ENCODE data around the gene TMEM129.

Gene TMEM129

GRCh38 chr4:1711571-1712215 is 9.4 kb downstream of the TMEM129 start:
- Histone ChIP-seq H2AFZ (ENCODE audit: insufficient read depth, low read length, poor library complexity) (peak overlapping the region; percentile 33), H3K27ac (ENCODE audit: low read depth, low read length) (peak overlapping the region; percentile 99), H3K36me3 (ENCODE audit: control insufficient read depth in 1 of 2, insufficient read depth in 2 of 2, low read length in 2 of 2) (peaks cover 9 to 17% of the 10 kb centered on the region in 2 experiments), H3K23ac (ENCODE audit: low read length) (no peak overlapping the region), H3K4me1 (ENCODE audit: control insufficient read depth in 1 of 2, insufficient read depth in 2 of 2, low read length in 2 of 2) (peaks cover 12 to 20% of the 10 kb centered on the region in 2 experiments), H3K4me3 (ENCODE audit: low read depth, low read length) (peak overlapping the region; percentile 99), H3K9me3 (ENCODE audit: insufficient read depth, low read depth, low read length) (no peaks in the 10 kb centered on the region), H3K18ac (ENCODE audit: low read length) (peak overlapping the region; percentile 57), H3K4me2 (ENCODE audit: low read length) (peak overlapping the region; percentile 93), H3K79me2 (ENCODE audit: control insufficient read depth, insufficient read depth, low read length, poor library complexity) (peaks cover 19% of the 10 kb centered on the region), H4K8ac (ENCODE audit: low read depth, low read length) (peak overlapping the region; percentile 98), H3K4ac (ENCODE audit: low read depth, low read length) (peak overlapping the region; percentile 82), H3K27me3 (ENCODE audit: insufficient read depth, low read length) (no peaks in the 10 kb centered on the region), H2BK120ac (ENCODE audit: insufficient read depth, low read length, poor library complexity) (no peak overlapping the region), H3K79me1 (ENCODE audit: low read length) (peaks cover 16% of the 10 kb centered on the region), H2BK5ac (ENCODE audit: low read depth, low read length, poor library complexity) (peak overlapping the region; percentile 34), H2BK12ac (ENCODE audit: low read length) (no peak overlapping the region), H3K9ac (ENCODE audit: low read length) (peak overlapping the region; percentile 96), H4K91ac (ENCODE audit: low read depth, low read length) (peak overlapping the region; percentile 72), H3K14ac (ENCODE audit: low read length) (peak overlapping the region; percentile 82), H2AK5ac (ENCODE audit: low read length) (peak overlapping the region; percentile 59), H4K12ac (ENCODE audit: low read depth, low read length) (no peak overlapping the region)
- peak; percentile 13 to 48 for DNase-seq
- WGBS (ENCODE audit: extremely low coverage, insufficient coverage, insufficient read length) = no CpG with 5 or more reads among the region's 85 CpGs

GRCh38 chr4:1711055-1711570 is 10.0 kb downstream of the TMEM129 start:
- H3K9me3 ChIP-seq (ENCODE audit: insufficient read depth, low read depth, low read length) = no peaks in the 10 kb centered on the region
- WGBS (ENCODE audit: extremely low coverage, insufficient coverage, insufficient read length) = no CpG with 5 or more reads among the region's 22 CpGs

GRCh38 chr4:1708581-1708980 is 12.5 kb downstream of the TMEM129 start:
- H3K36me3 ChIP-seq (ENCODE audit: control insufficient read depth in 1 of 2, insufficient read depth in 2 of 2, low read length in 2 of 2) = peaks cover 21 to 26% of the 10 kb centered on the region in 2 experiments
- WGBS (ENCODE audit: extremely low coverage, insufficient coverage, insufficient read length) = no CpG with 5 or more reads among the region's 1 CpG
- H2BK5ac ChIP-seq (ENCODE audit: low read depth, low read length, poor library complexity) = no peak overlapping the region
- peaks cover 16% of the 10 kb centered on the region for H3K79me1 ChIP-seq (ENCODE audit: low read length)
- H3K18ac ChIP-seq (ENCODE audit: low read length) = no peak overlapping the region
- H2BK12ac ChIP-seq (ENCODE audit: low read length) = no peak overlapping the region
- H3K4ac ChIP-seq (ENCODE audit: low read depth, low read length) = no peak overlapping the region
- H3K9me3 ChIP-seq (ENCODE audit: insufficient read depth, low read depth, low read length) = no peaks in the 10 kb centered on the region
- no peak overlapping the region for H2AFZ ChIP-seq (ENCODE audit: insufficient read depth, low read length, poor library complexity)
- H4K8ac ChIP-seq (ENCODE audit: low read depth, low read length) = no peak overlapping the region
- H4K91ac ChIP-seq (ENCODE audit: low read depth, low read length) = no peak overlapping the region
- peaks cover 12 to 20% of the 10 kb centered on the region in 2 experiments for H3K4me1 ChIP-seq (ENCODE audit: control insufficient read depth in 1 of 2, insufficient read depth in 2 of 2, low read length in 2 of 2)
- no peak overlapping the region for H3K23ac ChIP-seq (ENCODE audit: low read length)
- no peak overlapping the region for H3K27ac ChIP-seq (ENCODE audit: low read depth, low read length)
- no peak overlapping the region for H4K12ac ChIP-seq (ENCODE audit: low read depth, low read length)
- no peak overlapping the region for H2BK120ac ChIP-seq (ENCODE audit: insufficient read depth, low read length, poor library complexity)
- no peak overlapping the region for H3K9ac ChIP-seq (ENCODE audit: low read length)
- H3K14ac ChIP-seq (ENCODE audit: low read length) = no peak overlapping the region
- no peak overlapping the region for H3K4me3 ChIP-seq (ENCODE audit: low read depth, low read length)
- peak; percentile 74 to 94 for DNase-seq
- no peak overlapping the region for H2AK5ac ChIP-seq (ENCODE audit: low read length)
- H3K4me2 ChIP-seq (ENCODE audit: low read length) = no peak overlapping the region
- H3K27me3 ChIP-seq (ENCODE audit: insufficient read depth, low read length) = no peaks in the 10 kb centered on the region
- H3K79me2 ChIP-seq (ENCODE audit: control insufficient read depth, insufficient read depth, low read length, poor library complexity) = peaks cover 21% of the 10 kb centered on the region

More at GRCh38 chr4:1711055-1711570, 10.0 kb downstream of the TMEM129 start:
- peak overlapping the region; percentile 51 for H3K18ac ChIP-seq (ENCODE audit: low read length)
- peak overlapping the region; percentile 93 for H3K4me2 ChIP-seq (ENCODE audit: low read length)
- no peak overlapping the region for H2BK12ac ChIP-seq (ENCODE audit: low read length)
- H2BK5ac ChIP-seq (ENCODE audit: low read depth, low read length, poor library complexity) = peak overlapping the region; percentile 34
- DNase-seq = no peak
- H3K4ac ChIP-seq (ENCODE audit: low read depth, low read length) = peak overlapping the region; percentile 82
- peak overlapping the region; percentile 11 for H2AFZ ChIP-seq (ENCODE audit: insufficient read depth, low read length, poor library complexity)
- H3K79me1 ChIP-seq (ENCODE audit: low read length) = peaks cover 16% of the 10 kb centered on the region
- peak overlapping the region; percentile 59 for H2AK5ac ChIP-seq (ENCODE audit: low read length)
- peaks cover 19% of the 10 kb centered on the region for H3K79me2 ChIP-seq (ENCODE audit: control insufficient read depth, insufficient read depth, low read length, poor library complexity)
- no peaks in the 10 kb centered on the region for H3K27me3 ChIP-seq (ENCODE audit: insufficient read depth, low read length)
- peak overlapping the region; percentile 99 for H3K27ac ChIP-seq (ENCODE audit: low read depth, low read length)
- no peak overlapping the region for H2BK120ac ChIP-seq (ENCODE audit: insufficient read depth, low read length, poor library complexity)
- peak overlapping the region; percentile 96 for H3K9ac ChIP-seq (ENCODE audit: low read length)
- H3K36me3 ChIP-seq (ENCODE audit: control insufficient read depth in 1 of 2, insufficient read depth in 2 of 2, low read length in 2 of 2) = peaks cover 12 to 19% of the 10 kb centered on the region in 2 experiments
- peaks cover 12 to 20% of the 10 kb centered on the region in 2 experiments for H3K4me1 ChIP-seq (ENCODE audit: control insufficient read depth in 1 of 2, insufficient read depth in 2 of 2, low read length in 2 of 2)
- no peak overlapping the region for H4K12ac ChIP-seq (ENCODE audit: low read depth, low read length)
- peak overlapping the region; percentile 72 for H4K91ac ChIP-seq (ENCODE audit: low read depth, low read length)
- peak overlapping the region; percentile 28 for H3K23ac ChIP-seq (ENCODE audit: low read length)
- peak overlapping the region; percentile 99 for H3K4me3 ChIP-seq (ENCODE audit: low read depth, low read length)
- peak overlapping the region; percentile 82 for H3K14ac ChIP-seq (ENCODE audit: low read length)
- peak overlapping the region; percentile 43 for H4K8ac ChIP-seq (ENCODE audit: low read depth, low read length)

GRCh38 chr4:1706358-1706757 is 14.8 kb downstream of the TMEM129 start:
- Histone ChIP-seq H2AK5ac (ENCODE audit: low read length) (no peak overlapping the region), H2AFZ (ENCODE audit: insufficient read depth, low read length, poor library complexity) (no peak overlapping the region), H3K4me3 (ENCODE audit: low read depth, low read length) (no peak overlapping the region), H3K79me1 (ENCODE audit: low read length) (peaks cover under 1% of the 10 kb centered on the region), H3K18ac (ENCODE audit: low read length) (no peak overlapping the region), H3K4ac (ENCODE audit: low read depth, low read length) (peak overlapping the region; percentile 15), H3K27ac (ENCODE audit: low read depth, low read length) (no peak overlapping the region), H2BK120ac (ENCODE audit: insufficient read depth, low read length, poor library complexity) (no peak overlapping the region), H3K4me1 (ENCODE audit: control insufficient read depth in 1 of 2, insufficient read depth in 2 of 2, low read length in 2 of 2) (peaks cover 8 to 15% of the 10 kb centered on the region in 2 experiments), H4K91ac (ENCODE audit: low read depth, low read length) (no peak overlapping the region), H3K36me3 (ENCODE audit: control insufficient read depth in 1 of 2, insufficient read depth in 2 of 2, low read length in 2 of 2) (peaks cover 23 to 37% of the 10 kb centered on the region in 2 experiments), H3K23ac (ENCODE audit: low read length) (no peak overlapping the region), H3K79me2 (ENCODE audit: control insufficient read depth, insufficient read depth, low read length, poor library complexity) (peaks cover 7% of the 10 kb centered on the region), H3K9ac (ENCODE audit: low read length) (no peak overlapping the region), H4K8ac (ENCODE audit: low read depth, low read length) (no peak overlapping the region), H3K9me3 (ENCODE audit: insufficient read depth, low read depth, low read length) (no peaks in the 10 kb centered on the region), H3K14ac (ENCODE audit: low read length) (no peak overlapping the region), H2BK5ac (ENCODE audit: low read depth, low read length, poor library complexity) (no peak overlapping the region), H3K27me3 (ENCODE audit: insufficient read depth, low read length) (no peaks in the 10 kb centered on the region), H4K12ac (ENCODE audit: low read depth, low read length) (no peak overlapping the region), H2BK12ac (ENCODE audit: low read length) (no peak overlapping the region), H3K4me2 (ENCODE audit: low read length) (no peak overlapping the region)
- WGBS (ENCODE audit: extremely low coverage, insufficient coverage, insufficient read length) = no CpG with 5 or more reads among the region's 6 CpGs
- no peak for DNase-seq

Data from trophoblast cell (in vitro differentiated cells and primary cell).